ENCODE data around the gene CUEDC1. TPM values are rescaled to one million over a fixed set of nuclear protein-coding genes. Genes with fewer than 3 reads are reported as not detected.
A peak's percentile ranks its signal among the peaks of the same experiment; 100 is the strongest.
"Not testable (repeated sequence)": the region's sequence is repeated elsewhere in the genome, so short reads cannot be mapped to it uniquely, and the experiment has no call there.

Gene CUEDC1
- total RNA-seq, 1 donor from 2014 or later: 14.5 TPM

DNA sequence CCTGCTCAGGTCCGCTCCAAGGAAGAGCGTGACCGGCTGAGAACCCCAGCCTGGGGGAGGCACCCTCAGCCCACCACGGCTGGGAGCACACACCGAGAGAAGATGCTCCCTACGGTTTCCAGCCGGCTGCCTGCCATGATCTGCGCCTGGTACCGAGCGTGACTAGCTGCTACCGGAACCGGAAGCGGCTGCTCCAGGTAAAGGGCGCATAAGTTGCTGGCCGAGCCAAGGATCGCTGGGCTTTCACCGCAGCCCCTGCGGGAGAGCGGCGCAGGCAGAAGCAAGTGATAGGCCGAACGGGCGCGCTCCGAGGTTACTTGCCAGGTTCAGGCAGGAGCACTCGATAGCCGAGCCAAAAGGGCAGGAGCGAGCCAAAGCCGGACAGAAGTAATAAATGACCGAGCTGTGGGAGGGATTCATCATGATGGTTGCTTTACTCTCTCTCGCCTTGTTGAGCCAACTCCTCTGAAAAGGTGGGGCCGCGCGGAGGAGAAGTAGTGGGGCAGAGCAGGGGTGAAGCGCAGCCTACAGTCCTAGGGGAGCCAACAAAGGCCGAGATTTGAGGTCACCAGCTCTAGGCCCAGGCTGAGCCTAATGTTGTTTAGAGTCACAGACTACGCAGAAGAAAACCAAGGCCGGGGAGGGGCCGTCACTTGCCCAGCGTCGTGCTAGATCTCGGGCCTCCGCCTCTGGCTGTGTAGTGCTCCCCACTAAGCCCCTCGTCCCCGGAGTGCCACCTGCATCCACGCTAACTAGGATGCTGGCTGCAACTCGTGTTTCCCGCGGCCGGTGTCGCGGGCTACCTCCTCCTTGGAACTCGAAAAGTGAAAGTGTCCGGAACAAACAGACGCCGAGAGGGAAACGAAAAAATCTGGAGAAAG, 105.1 kb downstream of the CUEDC1 start, which contains the start of gene MRPS23:
Gene MRPS23 (minus strand): TSS at position 171 of the 881 bp plus-strand sequence. CDS start 34 bp downstream, at position 137.
- peak; percentile 87 for DNase-seq (ENCODE audit: low read depth)
- H3K4me3 ChIP-seq (ENCODE audit: low read depth, low read length): peak within 1 kb of the TSS; percentile 69
- TF ChIP-seq, protein P1, sequence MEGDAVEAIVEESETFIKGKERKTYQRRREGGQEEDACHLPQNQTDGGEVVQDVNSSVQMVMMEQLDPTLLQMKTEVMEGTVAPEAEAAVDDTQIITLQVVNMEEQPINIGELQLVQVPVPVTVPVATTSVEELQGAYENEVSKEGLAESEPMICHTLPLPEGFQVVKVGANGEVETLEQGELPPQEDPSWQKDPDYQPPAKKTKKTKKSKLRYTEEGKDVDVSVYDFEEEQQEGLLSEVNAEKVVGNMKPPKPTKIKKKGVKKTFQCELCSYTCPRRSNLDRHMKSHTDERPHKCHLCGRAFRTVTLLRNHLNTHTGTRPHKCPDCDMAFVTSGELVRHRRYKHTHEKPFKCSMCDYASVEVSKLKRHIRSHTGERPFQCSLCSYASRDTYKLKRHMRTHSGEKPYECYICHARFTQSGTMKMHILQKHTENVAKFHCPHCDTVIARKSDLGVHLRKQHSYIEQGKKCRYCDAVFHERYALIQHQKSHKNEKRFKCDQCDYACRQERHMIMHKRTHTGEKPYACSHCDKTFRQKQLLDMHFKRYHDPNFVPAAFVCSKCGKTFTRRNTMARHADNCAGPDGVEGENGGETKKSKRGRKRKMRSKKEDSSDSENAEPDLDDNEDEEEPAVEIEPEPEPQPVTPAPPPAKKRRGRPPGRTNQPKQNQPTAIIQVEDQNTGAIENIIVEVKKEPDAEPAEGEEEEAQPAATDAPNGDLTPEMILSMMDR (conservative IDR thresholded peaks at IDR 0.05; ENCODE audit: low read depth, low read length): no peak

GRCh38 chr17:57849163-57849873, 105.9 kb downstream of the CUEDC1 start:
- DNase-seq (ENCODE audit: low read depth): no peak
- peak overlapping the region; percentile 69 for H3K4me3 ChIP-seq (ENCODE audit: low read depth, low read length)
- TF ChIP-seq, protein P1 (conservative IDR thresholded peaks at IDR 0.05; ENCODE audit: low read depth, low read length): no peak

DNA sequence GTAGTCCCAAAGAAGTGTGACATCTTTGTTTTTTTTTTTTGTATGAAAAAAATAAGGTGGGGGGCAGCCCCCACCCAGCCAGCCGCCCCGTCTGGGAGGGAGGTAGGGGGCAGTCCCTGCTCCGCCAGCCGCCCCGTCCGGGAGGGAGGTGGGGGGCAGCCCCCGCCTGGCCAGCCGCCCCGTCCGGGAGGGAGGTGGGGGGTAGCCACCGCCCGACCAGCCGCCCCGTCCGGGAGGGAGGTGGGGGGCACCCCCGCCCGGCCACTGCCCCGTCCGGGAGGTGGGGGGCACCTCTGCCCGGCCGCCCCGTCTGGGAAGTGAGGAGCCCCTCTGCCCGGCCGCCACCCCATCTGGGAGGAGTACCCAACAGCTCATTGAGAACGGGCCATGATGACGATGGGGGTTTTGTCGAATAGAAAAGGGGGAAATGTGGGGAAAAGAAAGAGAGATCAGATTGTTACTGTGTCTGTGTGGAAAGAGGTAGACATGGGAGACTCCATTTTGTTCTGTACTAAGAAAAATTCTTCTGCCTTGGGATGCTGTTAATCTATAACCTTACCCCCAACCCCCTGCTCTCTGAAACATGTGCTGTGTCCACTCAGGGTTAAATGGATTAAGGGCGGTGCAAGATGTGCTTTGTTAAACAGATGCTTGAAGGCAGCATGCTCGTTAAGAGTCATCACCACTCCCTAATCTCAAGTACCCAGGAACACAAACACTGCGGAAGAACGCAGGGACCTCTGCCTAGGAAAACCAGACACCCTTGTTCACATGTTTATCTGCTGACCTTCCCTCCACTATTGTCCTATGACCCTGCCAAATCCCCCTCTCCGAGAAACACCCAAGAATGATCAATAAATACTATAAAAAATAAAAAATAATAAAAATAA, 108.9 kb downstream of the CUEDC1 start:
- not testable (repeated sequence) for DNase-seq (ENCODE audit: low read depth); H3K4me3 ChIP-seq (ENCODE audit: low read depth, low read length)

DNA sequence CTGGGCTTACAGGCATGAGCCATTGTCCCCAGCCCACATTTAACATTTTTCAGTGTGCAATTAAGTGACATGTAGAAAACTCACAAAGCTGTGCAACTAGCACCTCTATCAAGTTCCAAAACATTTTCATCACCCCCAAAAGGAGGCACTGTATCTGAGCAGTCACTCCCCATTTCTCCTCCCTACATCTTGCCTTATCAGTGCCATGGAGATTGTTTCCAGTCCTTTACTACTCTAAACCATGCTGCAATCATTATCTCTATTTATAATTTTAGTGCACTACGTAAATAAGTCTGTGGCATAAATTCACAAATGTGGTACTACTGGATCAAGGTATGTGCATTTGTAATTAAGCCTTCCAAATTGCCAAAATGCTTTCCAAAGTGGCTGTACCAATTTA, 112.9 kb downstream of the CUEDC1 start:
- H3K4me3 ChIP-seq (ENCODE audit: low read depth, low read length): no peak overlapping the region
- DNase-seq (ENCODE audit: low read depth): no peak
- TF ChIP-seq, protein P1 (conservative IDR thresholded peaks at IDR 0.05; ENCODE audit: low read depth, low read length): no peak

GRCh38 chr17:57839571-57839923, 115.7 kb downstream of the CUEDC1 start:
- no peak overlapping the region for H3K4me3 ChIP-seq (ENCODE audit: low read depth, low read length)
- DNase-seq (ENCODE audit: low read depth): no peak
- TF ChIP-seq, protein P1 (conservative IDR thresholded peaks at IDR 0.05; ENCODE audit: low read depth, low read length): no peak

- no peak for DNase-seq (ENCODE audit: low read depth)
- TF ChIP-seq, protein P1 (conservative IDR thresholded peaks at IDR 0.05; ENCODE audit: low read depth, low read length): no peak
- no peak overlapping the region for H3K4me3 ChIP-seq (ENCODE audit: low read depth, low read length)
These were observed 116.2 kb downstream of the CUEDC1 start for GRCh38 chr17:57838857-57839570.
